ENCODE results near the gene CCDC110.

GRCh38 chr4:185429660-185430059 is 41.9 kb downstream of the CCDC110 start:
- TF ChIP-seq SP1 (IDR thresholded peaks at IDR 0.05) = no peak
- no peak for TF ChIP-seq FOXA1 (IDR thresholded peaks at IDR 0.05)
